Measurements from ENCODE around the gene MRFAP1L1. TPM values are rescaled to one million over a fixed set of nuclear protein-coding genes. Genes with fewer than 3 reads are reported as not detected.

Gene MRFAP1L1
- total and polyA plus RNA-seq, 9 of the 15 experiments (the other 6 are each of a cell fraction or from before 2014, with no cell fraction given) = 37.6 to 111 (median 83.8) TPM

GRCh38 chr4:6689506-6689960, 20.1 kb downstream of the MRFAP1L1 start (continued):
- TF ChIP-seq ZBTB12 (CRISPR knock-in tag; IDR thresholded peaks at IDR 0.05) (no peak), PTBP1 (IDR thresholded peaks at IDR 0.05; ENCODE audit: low read depth, low read length) (no peak), NELFE (IDR thresholded peaks at IDR 0.05; ENCODE audit: insufficient read depth, insufficient read length) (no peak), HIVEP1 (CRISPR knock-in tag; IDR thresholded peaks at IDR 0.05) (no peak), NR4A1 (CRISPR knock-in tag; IDR thresholded peaks at IDR 0.05) (no peak), NR4A1 (tag; IDR thresholded peaks at IDR 0.05) (peak; percentile 68; the same call in 1 of the 2 replicates), NUFIP1 (IDR thresholded peaks at IDR 0.05; ENCODE audit: partially characterized antibody) (no peak), SPI1 (IDR thresholded peaks at IDR 0.05; ENCODE audit: borderline replicate concordance, low read depth, low read length) (no peak), ELF1 (tag; IDR thresholded peaks at IDR 0.05) (no peak), IRF1 (CRISPR knock-in tag; IDR thresholded peaks at IDR 0.05; ENCODE audit: borderline replicate concordance) (no peak), SETDB1 (IDR thresholded peaks at IDR 0.05; ENCODE audit: low read length) (no peak), AFF4 (CRISPR knock-in tag; IDR thresholded peaks at IDR 0.05) (no peak), TSHZ1 (CRISPR knock-in tag; IDR thresholded peaks at IDR 0.05) (no peak), E4F1 (CRISPR knock-in tag; IDR thresholded peaks at IDR 0.05; ENCODE audit: borderline replicate concordance) (no peak), THRAP3 (IDR thresholded peaks at IDR 0.05; ENCODE audit: borderline replicate concordance) (0 out of 2 replicates have a peak, but pooled peaks have one; percentile 52), RBFOX2 (IDR thresholded peaks at IDR 0.05; ENCODE audit: low read depth, low read length) (peak; percentile 52), U2AF1 (optimal IDR thresholded peaks at IDR 0.05; ENCODE audit: low read depth, low read length) (no peak)
